ENCODE data around the gene SGSM1. TPM values are rescaled to one million over a fixed set of nuclear protein-coding genes. Genes with fewer than 3 reads are reported as not detected.
"Not testable (repeated sequence)": the region's sequence is repeated elsewhere in the genome, so short reads cannot be mapped to it uniquely, and the experiment has no call there.

The SGSM1 gene
- total RNA-seq, 1 donor from 2014 or later, result 1.2 TPM

DNA sequence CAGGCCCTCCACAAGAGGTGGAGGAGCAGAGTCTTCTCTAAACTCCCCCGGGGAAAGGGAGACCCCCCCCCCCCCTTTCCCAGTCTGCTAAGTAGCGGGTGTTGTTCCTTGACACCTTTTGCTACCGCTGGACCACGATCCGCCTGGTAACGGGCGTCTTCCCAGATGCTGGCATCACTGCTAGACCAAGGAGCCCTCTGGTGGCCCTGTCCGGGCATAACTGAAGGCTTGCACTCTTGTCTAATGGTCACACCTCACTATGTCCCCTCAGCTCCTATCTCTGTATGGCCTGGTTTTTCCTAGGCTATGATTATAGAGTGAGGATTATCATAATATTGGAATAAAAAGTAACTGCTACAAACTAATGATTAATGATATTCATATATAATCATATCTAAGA is 31.5 kb downstream of the SGSM1 start:
- DNase-seq, result not testable (repeated sequence)

DNA sequence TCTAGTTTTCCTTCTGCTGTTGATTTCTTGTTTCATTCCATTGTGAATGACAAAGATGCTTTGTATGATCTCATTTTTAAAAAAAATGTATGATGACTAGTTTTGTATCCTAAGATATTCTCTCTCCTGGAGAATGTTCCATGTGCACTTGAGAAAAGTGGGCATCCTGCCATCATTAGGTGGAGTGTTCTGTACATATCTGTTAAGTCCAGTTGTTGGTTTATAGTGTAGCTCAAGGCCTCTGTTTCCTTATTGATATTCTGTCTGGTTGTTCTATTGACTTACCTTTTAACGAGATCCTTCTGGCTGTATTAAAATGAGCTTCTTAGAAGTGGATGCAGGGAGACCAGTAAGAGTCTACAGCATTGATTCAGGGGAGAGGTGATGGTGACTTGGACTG is 35.2 kb downstream of the SGSM1 start:
- DNase-seq, result no peak

DNA sequence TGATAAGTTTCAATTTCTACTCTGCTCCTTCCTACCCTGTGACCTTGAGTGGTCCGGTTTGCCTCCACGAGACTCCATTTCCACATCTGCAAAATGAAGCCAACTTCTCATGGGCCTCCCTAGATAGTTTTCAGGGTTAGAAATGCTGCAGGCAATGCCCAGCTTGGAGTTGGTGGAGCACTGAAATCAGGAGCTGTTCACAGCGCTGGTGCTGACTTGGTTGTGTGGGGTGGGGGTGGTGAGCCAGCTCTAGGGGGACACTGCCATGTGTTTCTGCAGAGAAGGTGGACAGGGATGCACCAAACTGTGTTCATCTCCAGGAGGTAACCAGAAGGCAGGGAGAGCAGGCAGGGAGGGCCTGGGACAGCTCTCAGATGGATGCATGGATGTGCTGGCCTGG is 37.0 kb downstream of the SGSM1 start:
- peak; percentile 5 for DNase-seq

DNA sequence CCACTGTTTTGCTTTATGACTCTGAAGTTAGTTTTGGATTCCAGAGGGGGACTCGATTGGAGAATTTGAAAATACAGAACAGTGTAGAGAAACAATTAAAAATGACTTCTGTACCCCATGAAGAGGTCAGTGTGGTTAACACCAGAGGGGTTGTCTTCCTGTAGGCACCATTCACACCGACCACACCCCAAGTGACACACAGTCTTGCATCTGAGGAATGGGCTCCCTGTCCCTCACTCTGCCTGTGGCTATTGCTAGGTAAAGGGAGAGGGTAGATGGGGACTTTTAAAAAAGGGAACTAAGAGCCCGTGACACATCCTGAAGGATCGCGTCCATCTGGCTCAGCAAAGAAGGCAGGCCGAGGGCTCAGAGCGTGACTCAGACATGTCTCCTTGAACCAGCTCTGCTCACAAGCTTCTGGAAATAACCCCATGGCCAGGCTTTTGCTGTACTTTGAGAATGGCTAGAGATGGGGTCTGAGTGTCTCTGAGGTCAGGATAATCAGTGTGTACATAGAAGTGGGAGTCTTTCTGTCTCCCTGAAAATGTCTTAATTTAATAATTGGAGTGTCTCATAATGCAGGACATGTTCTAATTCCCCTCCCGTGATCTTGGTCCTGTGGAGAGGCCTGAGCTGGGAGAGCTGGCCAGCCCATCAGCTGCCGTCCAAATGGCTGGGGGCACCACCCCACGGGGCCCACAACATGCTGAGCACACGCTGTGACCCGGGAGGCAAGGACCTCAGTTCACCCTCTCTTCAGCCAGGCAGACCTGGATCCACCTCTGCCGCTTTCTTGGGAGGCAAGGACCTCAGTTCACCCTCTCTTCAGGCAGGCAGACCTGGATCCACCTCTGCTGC is 39.3 kb downstream of the SGSM1 start:
- DNase-seq, result no peak

DNA sequence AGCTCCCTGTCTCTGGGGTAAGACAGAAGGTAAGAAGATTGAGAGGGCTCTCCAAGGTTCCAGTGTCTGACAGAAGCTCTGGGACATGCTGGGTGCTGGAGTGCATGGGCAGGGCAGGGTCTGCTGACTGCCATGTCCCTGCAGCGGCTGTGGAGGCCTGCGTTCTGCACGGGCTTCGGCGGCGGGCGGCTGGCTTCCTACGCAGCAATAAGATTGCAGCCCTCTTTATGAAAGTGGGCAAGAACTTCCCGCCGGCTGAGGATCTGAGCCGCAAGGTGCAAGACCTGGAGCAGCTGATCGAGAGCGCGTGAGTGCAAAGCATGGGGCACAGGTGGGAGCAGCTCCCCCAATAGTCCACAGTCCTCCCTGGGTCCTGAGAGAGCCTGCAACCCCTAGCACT is 41.5 kb downstream of the SGSM1 start:
- DNase-seq, result no peak

DNA sequence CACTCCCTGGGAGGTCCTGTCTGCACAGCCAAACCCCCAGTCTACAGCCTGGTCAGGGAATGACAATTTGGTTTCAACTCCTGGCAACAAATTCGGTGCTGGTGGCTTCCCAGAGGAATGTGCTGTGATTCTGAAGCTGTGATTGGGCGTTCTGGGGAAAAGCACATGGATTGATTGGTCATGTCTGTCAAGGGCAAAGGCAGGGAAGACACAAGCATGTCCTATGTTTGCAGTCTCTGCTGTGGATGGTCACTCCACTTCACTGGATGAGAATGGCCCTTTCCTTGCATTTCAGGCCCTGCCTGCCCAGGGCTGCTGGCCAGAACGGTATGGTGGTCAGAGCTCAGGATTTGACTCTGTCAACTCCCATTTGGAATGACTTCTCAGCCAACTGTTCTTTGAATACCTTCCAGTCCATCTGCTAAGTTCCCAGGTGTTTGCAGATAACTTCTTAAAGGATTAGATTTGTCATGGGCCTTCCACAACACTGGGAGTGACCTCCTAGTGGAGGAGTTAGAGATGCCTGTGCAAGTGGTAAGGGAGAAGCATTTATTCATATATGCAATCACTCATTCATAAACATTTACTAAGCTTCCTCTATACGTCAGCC is 42.7 kb downstream of the SGSM1 start:
- DNase-seq, result no peak

DNA sequence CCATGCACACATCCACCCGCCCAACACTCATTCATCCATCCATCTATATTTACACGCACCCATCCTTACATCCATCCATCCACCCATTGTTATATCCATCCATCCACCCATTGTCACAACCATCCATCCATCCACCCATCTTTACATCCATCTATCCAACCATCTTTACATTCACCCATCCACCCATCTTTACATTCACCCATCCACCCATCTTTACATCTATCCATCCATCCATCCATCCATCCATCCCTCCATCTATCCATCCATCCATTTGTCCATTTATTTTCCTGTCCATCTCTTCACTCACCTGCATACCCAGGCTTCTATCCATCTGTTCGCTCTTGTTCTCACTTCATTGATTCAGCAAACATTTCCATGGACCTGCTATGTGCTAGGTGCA is 49.8 kb downstream of the SGSM1 start:
- no peak for DNase-seq

DNA sequence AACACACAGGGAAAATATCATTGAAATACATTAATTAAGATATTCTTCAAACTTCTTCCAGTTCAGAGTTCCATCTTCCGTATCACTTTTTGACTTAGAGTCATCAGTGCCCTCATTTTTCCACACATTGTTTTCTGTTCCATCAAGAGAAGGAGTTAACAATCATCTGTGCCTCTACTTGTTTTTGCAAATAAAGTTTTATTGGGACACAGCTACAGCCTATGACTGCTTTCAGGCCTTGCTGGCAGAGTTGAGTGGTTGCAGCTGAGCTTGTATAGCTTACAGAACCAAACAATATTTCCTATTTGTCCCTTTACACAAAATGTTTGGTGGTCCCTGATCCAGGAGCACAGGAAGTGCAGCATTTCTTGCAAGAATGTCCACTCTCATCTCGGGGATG is 51.6 kb downstream of the SGSM1 start:
- no peak for DNase-seq

DNA sequence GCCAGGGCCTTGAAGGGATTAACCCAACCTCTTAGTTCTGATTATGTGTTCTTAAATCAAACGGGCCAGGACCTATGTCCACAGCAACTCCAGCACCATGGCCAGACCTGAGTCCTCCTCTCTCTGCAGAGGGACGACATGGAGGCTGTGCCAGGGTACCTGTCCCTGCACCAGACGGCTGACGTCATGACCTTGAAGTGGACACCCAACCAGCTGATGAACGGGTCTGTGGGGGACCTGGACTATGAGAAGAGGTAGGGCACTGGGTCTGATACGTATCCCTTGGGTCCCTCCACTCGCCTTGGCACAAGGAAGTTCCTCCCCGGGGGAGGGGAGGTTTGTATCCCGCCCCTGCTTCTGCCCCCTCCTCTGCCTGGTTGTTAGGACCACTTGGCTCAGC is 53.6 kb downstream of the SGSM1 start:
- DNase-seq, result no peak

DNA sequence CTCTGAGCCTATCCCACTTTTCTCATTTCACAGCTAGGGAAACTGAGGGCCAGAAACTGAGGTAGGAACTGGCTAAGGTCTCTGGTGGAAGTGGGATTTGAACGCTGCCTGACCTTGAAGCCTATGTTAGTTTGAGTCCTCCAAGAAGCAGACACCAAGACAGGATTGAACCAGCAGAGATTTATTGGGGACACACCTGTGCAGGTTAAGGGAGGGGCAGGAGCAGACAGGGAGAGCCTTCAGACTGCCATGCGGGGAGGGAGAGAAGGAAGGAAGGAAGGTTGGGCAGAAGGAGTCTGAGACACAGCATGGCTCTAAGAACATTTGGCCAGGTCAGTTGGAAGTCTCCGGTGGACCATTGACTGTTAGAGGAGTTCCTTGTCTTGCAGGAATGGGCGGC is 59.5 kb downstream of the SGSM1 start:
- DNase-seq, result no peak

DNA sequence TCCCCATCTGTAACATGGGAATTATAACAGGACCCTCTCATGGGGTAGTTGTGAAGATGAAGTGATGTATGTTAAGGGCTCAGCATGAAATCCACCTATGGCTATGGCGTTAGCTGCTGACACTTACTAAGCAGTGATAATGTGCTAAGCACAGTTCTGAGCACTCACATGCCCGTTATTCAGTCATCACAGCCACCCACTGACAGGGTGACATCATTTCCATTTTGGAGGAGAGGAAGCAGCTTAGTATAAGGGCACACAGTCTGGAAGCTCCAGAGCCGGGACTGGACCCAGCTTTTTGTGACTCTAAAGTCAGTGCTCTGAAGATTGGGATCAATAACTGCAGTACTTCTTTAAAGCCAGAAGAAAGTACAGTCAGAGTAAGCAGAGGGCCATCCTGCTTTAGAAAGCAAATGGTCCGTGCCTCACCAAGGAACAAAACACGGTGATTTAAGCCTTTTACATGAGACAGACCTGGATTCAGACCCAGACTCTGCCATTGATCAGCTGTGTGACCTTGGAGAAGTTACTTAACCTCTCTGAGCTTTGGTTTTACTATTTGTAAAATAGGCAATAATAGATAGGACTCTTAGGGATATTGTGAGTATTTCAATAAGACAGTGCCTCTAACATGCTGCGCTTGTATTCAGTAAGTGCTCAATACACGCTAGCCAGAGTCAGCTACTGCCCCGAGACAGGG is 61.5 kb downstream of the SGSM1 start:
- no peak for DNase-seq

DNA sequence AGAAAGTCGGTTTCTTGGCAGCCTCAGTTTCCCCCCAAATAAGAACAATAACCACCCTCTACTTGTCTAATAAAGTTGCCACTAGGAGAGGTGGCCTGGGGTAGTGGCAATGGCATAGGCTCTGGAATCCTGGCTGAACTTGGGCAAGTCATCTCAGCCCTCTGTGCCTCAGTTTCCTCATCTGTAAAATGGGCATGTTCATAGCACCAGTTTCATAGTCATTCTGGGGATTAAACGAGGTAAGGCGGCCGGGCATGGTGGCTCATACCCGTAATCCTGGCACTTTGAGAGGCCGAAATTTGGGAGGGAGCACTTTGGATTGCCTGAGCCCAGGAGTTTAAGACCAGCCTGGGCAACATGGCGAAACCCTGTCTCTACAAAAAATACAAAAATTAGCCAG is 63.0 kb downstream of the SGSM1 start:
- no peak for DNase-seq

DNA sequence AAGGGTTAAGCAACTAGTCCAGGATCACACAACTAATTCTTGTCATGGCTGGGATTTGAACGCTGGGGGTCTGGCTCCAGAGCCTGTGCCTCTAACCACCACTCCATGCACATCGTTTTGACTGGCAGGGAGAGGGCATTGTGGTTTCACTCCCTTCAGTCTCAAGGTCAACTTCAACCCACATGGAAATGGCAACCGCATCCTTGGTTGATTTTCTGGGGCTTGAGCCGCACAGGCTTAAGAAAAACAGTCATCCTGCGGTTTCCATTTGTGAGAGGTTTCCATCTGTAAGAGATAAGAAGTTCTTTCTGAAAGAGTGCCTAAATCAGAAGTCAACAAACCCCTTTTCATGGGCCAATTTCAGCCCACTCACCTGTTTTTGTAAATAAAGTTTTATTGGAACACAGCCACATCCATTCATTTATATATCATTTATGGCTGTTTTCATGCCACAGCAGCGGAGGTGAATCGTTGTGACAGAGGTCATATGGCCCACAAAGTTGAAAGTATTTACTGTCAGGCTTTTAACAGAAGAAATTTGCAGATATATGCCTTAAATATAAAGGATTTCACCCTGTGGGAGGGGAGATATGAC is 65.7 kb downstream of the SGSM1 start:
- no peak for DNase-seq

DNA sequence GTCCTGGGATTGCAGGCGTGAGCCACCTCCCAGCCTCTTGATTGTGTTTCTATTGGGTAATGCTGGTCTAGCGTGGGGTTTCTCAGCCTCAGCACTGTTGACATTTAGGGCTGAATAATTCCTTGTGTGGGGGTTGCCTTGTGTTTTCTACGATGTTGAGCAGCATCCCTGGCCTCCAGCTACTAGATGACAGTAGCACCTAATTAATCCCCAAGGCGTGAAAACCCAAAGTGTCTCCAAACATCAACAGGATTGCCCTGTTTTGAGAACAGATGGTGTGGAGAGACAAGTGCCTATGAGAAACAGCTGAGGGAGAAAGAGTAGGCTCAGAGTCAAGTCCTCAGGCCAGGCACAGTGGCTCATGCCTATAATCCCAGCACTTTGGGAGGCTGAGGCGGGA is 67.2 kb downstream of the SGSM1 start:
- DNase-seq, result no peak

DNA sequence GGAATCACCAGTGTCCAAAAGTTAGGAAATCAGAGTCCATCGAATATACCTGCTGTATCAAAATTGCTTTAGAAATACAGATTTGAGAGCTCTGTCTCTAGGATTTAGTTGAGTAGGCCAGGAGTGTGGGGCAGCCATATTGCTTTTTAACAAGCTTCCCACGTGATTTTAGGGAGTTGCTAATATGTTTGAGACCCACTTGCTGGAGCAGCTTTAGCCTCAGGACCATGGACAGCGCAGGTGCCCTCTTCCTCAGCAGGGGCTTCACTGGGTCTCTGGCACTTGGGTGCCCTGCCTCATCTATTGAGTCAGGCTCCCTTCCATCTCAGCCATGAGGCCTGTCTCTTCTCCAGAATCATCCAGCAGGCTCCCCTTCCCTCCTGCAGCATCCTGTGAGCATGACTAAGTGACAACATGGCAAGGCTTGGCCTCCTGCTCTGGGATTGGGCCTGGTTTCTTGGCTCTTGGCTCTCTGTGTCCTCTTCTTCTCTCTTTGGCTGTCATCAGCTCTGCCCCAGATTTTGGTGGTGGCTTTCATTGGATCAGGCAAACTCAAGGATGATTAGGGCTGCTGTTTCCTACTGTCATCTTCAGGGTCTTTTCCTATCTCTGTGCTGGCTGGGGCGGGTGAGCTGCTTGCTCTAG is 70.0 kb downstream of the SGSM1 start:
- DNase-seq, result peak; percentile 75

DNA sequence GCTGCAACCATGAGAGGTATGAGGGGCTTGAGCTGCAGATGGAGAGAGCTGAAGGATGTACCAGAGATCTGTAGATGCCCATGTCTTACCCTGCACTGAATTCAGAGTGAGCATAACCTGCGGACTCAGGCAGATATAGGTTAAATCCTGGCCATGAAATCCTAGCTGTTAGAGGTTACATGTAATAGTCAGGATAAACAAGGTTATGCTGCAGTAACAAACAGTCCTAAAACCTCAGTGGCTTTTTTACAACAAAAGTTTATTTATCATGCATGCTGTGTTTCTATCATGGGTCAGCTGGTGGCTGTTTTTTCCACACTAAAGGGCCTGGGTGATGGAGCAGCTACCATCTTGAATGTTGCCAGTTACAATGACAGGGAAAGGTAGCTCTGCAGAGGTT is 70.7 kb downstream of the SGSM1 start:
- DNase-seq, result no peak

DNA sequence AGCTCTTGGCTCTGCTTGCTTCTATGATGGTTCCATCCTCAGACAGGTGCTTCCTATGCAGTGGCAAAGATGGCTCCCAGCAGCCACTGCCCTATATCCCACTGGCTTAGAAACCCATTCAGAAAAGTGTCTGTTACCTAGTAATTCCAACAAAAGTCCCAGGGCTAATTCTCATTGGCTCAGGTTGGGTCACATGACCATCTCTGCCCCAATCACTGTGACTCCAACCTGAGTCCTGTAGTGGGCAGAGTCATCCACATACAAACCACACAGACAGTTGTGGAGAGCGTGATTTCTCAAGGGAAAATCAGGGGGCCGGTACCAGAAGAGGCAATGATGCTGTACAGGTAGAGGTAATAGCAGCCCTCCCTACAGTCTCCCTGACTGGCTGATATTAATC is 73.0 kb downstream of the SGSM1 start:
- DNase-seq, result no peak

DNA sequence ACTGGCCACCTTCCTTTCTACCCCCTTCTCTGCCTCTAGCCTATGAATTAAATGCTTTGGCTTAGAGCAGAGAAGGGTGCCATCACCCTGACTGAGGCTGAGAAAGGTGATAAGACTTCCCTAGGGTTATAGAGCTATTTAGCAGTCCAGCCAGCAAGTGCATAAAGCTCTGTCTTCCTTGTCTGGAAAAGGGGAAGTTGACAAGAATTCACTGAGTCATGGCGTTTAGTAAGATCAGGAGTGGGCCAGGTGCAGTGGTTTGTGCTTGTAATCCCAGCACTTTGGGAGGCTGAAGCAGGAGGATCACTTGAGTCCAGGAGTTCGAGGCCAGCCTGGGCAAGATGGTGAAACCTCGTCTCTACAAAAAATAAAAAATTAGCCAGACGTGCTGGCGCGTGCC is 77.4 kb downstream of the SGSM1 start:
- no peak for DNase-seq

DNA sequence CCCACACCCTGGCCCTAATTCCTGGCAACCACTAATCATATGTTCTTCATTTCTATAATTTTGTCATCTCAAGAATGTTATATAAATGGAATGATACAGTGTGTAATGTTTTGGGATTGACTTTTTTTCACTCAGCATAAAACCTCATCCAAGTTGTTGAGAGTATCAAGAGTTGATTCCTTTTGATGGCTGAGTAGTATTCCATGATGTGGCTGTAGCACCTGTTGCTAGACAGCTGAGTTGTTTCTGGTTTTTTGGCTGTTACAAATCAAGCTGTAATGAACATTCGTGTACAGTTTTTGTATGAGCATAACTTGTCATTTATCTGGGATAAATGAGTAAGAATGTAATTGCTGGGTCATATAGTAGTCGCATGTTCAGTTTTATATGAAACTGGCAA is 81.2 kb downstream of the SGSM1 start:
- no peak for DNase-seq

DNA sequence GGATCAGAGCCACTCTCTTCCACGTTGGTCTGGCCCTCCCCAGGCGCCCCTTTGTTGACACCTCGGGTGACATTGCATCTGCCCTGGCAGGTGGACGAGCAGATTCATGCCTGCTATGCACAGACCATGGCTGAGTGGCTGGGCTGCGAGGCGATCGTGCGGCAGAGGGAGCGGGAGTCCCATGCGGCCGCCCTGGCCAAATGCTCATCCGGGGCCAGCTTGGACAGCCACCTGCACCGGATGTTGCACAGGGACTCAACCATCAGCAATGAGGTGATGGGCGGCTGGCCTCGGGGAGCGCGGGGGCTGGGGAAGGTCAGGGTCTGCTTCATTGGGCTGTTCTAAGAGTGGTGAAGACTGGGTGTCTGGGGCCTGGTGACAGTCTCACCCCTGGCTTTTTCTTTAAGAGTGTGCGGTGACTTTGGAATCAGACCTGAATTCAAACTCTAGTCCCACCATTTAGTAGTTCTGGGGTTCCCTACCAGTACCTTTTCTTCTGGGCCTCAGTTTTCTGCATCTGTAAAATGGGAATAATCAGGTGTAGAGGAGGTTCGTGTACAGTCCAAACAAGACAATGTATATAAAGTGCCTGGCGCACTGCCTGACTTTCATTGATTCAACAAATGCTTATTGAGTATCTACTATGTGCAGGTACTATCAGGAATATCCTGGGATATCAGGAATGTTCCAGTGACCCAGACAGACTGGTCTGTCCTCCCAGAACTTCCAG is 87.5 kb downstream of the SGSM1 start:
- DNase-seq, result no peak

DNA sequence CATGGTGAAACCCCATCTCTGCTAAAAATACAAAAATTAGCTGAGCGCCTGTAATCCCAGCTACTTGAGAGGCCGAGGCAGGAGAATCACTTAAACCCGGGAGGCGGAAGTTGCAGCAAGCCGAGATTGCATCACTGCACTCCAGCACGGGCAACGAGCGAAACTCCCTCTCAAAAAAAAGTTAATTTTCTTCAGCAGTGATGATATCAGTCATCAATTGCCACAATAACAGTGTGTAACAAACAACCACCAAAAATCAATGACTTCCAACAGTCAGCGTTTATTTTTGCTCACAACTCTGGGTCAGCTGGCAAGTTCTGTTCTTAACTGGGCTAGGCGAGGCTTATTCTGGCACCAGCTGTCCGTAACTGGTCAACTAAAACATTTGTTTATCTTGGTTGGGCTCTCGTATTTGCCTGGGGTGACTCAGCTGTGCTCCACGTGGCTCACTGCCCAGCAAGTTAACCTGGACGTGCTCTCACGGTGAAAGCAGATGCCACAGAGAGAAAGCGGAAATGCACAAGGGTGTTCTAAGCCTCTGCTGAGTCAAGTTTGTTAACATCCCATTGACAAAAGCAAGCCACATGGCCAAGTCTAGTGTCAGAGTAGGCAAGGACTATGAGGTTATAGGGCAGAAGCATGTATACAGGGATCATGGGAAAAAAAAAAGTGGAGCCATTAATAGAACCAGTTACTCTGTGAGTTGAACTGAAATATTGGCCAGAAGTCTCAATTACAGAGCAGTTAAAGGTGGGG is 88.4 kb downstream of the SGSM1 start:
- DNase-seq, result peak; percentile 76

Measured in tongue (tissue), 2 donors.